Muscle of arm (tissue), 12 donors: ENCODE measurements around the gene MIA3. TPM values are rescaled to one million over a fixed set of nuclear protein-coding genes. Genes with fewer than 3 reads are reported as not detected.
A peak's percentile ranks its signal among the peaks of the same experiment; 100 is the strongest.

ENCODE experiments used
- DNase-seq: peaks from one replicate; pipeline ENCODE4 v3.0.0-alpha.2; 2013
- polyA plus RNA-seq, 12 donors: library from polyadenylated mRNA; unstranded; fragments of 120-200 nt; gene quantifications; one replicate each; pipeline ENCODE4 v1.2.1, GENCODE V29; 2013; ENCODE audit not compliant: insufficient read length in 12 of 12

The MIA3 gene
- polyA plus RNA-seq, 12 donors: 45.6 to 103 (median 57.9) TPM; not detected in 1

GRCh38 chr1:222618880-222619596 is 1.1 kb downstream of the MIA3 start:
- peak; percentile 23 for DNase-seq

DNA sequence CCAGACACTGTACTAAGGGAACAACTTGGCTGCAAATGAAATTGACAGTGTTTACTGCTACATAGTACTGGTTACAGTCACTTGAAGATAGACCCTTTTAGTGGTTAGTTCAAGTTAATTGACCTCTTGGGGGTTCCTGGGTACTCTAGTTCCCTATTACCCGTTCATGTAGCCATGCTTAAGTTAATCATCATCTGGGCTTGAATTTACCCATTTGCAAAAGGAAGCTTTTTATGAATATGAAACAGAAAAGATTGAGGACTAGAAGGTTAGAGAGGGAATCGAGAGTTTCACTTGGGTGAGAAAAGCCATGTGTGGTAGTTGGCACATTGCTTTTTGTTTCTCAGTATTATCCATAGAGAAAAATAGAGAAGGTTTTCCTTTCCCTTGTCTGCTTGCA is 2.7 kb downstream of the MIA3 start:
- DNase-seq: no peak

DNA sequence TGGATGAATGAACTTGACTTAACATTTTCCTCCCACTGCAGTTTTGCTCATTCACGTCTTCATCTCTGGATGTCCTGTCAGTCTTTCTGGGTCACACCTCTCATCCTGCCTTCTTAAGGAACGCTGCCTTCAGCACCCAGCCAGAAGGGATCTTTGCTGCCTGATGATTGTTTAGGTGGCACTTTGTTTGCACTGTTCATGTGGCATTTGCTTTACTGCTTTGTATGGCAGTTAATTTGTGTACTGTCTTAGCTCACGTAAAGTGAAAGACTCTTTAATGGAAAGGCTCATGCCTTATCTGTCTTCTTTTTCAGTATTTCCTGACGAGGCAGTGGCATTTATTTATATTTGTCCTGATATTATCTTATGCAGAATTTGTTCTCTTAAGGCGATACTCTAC is 4.9 kb downstream of the MIA3 start:
- no peak for DNase-seq

DNA sequence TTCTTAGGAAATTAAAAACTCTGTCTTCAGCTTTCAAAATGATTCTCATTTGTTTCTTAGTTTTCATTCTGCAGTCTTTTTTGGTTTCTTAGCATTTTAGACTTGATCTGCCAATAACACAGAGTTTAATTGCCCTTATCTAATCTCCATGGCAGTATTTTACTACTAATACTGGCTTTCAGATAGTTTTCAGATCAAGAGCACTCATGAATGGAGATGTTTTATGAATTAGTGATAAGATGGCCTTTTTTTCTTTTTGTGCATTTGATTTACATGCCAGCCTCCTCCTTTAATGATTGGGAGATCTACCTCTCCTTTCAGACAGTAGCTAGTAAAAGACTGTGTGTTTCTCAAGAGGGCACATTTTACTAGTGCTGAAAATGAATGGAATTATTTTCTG is 5.6 kb downstream of the MIA3 start:
- DNase-seq: no peak

GRCh38 chr1:222624214-222624613 is 6.3 kb downstream of the MIA3 start:
- DNase-seq: no peak

GRCh38 chr1:222627232-222627631 is 9.3 kb downstream of the MIA3 start:
- DNase-seq: no peak

GRCh38 chr1:222629921-222630535 is 12.1 kb downstream of the MIA3 start:
- DNase-seq: no peak

DNA sequence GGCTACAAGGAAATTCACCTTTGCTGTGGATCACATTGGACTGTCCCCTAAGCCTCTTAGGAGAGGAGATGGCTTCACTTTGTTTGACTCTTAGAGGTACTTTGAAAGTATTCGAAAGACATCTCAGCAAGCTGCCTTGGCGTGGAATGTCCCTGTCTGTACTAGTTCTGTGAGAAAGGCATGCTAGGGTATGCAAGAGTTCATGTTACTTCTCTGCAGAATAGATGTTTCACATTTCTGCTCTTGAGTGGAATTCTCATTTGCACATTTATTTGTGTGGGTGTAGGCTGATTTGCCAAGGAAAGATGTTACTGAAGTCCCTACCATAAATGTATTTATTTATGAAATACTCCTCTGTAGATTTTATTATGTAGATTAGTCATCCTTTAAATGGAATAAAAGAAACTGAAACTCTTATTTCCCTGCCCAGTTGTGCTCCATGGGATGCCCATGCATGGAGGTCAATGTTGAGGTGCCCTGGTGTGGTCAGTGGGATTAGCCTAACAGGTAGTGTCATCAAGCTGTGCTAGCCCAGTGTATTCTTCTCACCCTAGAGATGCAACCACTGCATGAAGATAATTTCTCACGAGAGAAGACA is 13.8 kb downstream of the MIA3 start:
- DNase-seq: no peak

DNA sequence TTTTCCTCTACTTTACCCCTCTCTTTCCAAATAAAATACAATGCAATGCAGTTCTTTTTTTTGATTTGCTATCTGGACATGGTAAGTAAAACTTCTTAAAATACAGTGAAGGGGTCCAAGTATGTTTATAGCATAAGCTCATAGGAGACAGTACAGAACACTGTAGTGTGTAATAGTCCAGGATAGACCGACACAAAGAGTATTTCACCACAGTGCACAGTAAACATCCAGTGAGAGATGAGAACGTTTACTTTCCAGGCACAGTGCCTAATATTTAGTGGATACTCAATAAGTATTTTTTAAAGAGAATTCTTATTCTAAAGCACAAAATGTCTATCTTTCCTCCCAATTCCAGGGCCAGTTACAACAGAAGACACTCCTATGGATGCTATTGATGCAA is 14.9 kb downstream of the MIA3 start:
- no peak for DNase-seq

GRCh38 chr1:222634180-222635013 is 16.5 kb downstream of the MIA3 start:
- DNase-seq: peak; percentile 90

GRCh38 chr1:222641269-222641948 is 23.5 kb downstream of the MIA3 start:
- DNase-seq: no peak

- no peak for DNase-seq
These were observed 24.6 kb downstream of the MIA3 start for GRCh38 chr1:222642468-222642867.

DNA sequence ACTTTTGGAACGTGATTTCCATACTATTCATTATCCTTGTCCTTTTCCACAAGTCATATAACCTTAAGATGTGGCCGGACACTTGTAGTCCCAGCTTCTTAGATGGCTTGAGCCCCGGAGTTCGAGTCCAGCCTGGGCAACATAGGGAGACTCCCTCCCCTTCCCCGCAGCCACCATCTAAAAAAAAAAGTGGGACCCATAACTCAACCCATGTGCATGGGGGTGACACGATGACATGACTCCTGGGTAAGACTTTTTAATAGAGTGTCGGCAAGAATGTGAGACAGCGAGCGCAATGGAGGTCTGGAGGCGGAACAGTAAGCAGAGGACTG is 25.7 kb downstream of the MIA3 start:
- DNase-seq: no peak

- DNase-seq: peak; percentile 98
These were observed 26.2 kb downstream of the MIA3 start for GRCh38 chr1:222643938-222644635.

- DNase-seq: no peak
These were observed 26.7 kb downstream of the MIA3 start for GRCh38 chr1:222644636-222644980.

DNA sequence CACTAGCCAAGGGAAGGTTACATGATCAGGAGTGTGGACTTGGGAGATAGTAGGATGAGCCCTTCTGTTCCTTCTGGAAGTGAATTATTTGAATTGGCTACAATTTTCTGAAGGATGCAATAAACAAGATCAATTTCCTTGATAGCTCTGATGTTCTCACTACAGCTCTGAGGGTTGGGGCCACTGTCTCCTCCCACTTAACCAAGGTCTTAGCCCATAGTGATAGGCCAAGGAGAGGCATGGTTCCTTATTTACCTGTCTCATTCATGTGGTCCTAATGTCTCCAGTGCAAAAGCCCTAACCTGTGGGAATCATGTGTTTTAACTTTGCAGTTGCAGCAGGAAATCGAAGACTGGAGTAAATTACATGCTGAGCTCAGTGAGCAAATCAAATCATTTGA is 34.8 kb downstream of the MIA3 start:
- no peak for DNase-seq

DNA sequence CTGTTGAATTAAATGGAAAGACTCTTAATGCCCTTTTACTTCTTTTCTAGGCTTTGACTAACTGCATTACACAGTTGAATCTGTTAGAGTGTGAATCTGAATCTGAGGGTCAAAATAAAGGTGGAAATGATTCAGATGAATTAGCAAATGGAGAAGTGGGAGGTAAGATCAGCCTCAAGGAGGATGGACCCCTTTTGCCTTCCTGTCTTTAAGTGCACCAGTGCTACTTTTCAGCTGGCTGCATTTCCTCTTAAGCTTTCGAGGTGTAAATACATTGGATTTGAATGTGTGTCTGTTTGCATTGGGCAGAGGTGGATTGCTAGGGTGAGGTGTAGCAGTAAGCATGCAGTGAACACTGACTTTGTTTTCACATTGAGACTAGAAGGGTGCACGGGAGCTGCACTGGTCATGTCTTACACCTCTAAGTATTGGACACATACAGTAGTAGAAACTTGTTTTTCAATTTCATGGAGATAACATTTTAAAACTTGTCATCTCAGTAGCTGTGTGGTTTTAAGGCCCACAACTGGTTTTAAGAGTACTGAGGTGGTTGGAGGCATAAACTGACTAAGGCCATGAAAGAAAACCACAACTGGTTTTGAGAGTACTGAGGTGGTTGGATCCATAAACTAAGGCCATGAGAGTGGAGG is 35.4 kb downstream of the MIA3 start:
- no peak for DNase-seq

- no peak for DNase-seq
These were observed 37.0 kb downstream of the MIA3 start for GRCh38 chr1:222654849-222655248.

GRCh38 chr1:222656391-222657155 is 38.7 kb downstream of the MIA3 start:
- DNase-seq: no peak

- no peak for DNase-seq
These were observed 40.0 kb downstream of the MIA3 start for GRCh38 chr1:222657899-222658298.
